HepG2 (cell line): ENCODE results near the gene ZBTB7B. TPM values are rescaled to one million over a fixed set of nuclear protein-coding genes. Genes with fewer than 3 reads are reported as not detected.

Experiments
- AGO2 ChIP-seq: fragments of 200-400 bp; formaldehyde crosslinking; optimal IDR thresholded peaks from 2 replicates; pipeline ENCODE3; 2017; ENCODE audit warnings: mild to moderate bottlenecking, low read depth, low read length, moderate library complexity
- FOXO1 ChIP-seq: sonication (generic); formaldehyde crosslinking; IDR thresholded peaks from 2 replicates; pipeline ENCODE4 v1.4.0; 2020; ENCODE audit warnings: missing genetic modification reagents
- NR2F6 ChIP-seq, 2 experiments: IDR thresholded peaks; 2 replicates each; pipeline ENCODE4 v1.6.1; 2016; ENCODE audit warnings: antibody characterized with exemption in 1 of 2, mild to moderate bottlenecking in 1 of 2
- RBM39 ChIP-seq: fragments of 200-400 bp; formaldehyde crosslinking; IDR thresholded peaks from one replicate; pipeline ENCODE4 v1.6.1; 2018; ENCODE audit warnings: antibody characterized with exemption, mild to moderate bottlenecking, low read depth, low read length; ENCODE audit not compliant: poor library complexity, severe bottlenecking
- SALL1 ChIP-seq: sonication (generic); formaldehyde crosslinking; IDR thresholded peaks from 2 replicates; pipeline ENCODE4 v1.8.0; 2022; ENCODE audit warnings: mild to moderate bottlenecking, missing genetic modification reagents
- SNAPC2 ChIP-seq: sonication (generic); formaldehyde crosslinking; IDR thresholded peaks from 2 replicates; pipeline ENCODE4 v1.8.1; 2022; ENCODE audit warnings: mild to moderate bottlenecking, missing genetic modification reagents
- ZFP41 ChIP-seq: sonication (generic); formaldehyde crosslinking; IDR thresholded peaks from 2 replicates; pipeline ENCODE4 v1.4.0; 2020; ENCODE audit warnings: mild to moderate bottlenecking, missing genetic modification reagents, borderline replicate concordance
- ZNF558 ChIP-seq: sonication (generic); formaldehyde crosslinking; IDR thresholded peaks from 2 replicates; pipeline ENCODE4 v1.9.0; 2022; ENCODE audit warnings: mild to moderate bottlenecking, missing genetic modification reagents, borderline replicate concordance
- polyA plus RNA-seq, 8 experiments: library from polyadenylated mRNA; depleted of rRNA in 3 of 8; stranded (reverse) in 7 of 8; unstranded in 1 of 8; fragments of >200 nt; fragmentation: Illumina TruSeq in 4 of 8; extraction: Trizol in 4 of 8; gene quantifications; 2 replicates each; pipeline versions ENCODE4 v1.2.1 to v1.2.3, GENCODE V29; 2011 to 2016; ENCODE audit warnings: low read depth in 4 of 8, missing spikeins in 1 of 8, mixed read lengths in 1 of 8; ENCODE audit not compliant: insufficient read depth in 1 of 8
- total RNA-seq, 5 experiments: library from RNA; depleted of rRNA; stranded (reverse); fragments of >200 nt; fragmentation: Illumina TruSeq; extraction: Trizol; gene quantifications; 2 replicates each; pipeline ENCODE4 v1.2.3, GENCODE V29; 2016; ENCODE audit warnings: low read depth in 1 of 5
- TF ChIP-seq, protein P1 (sequence below): sonication (generic); formaldehyde crosslinking; IDR thresholded peaks from 2 replicates; pipeline ENCODE4 v1.4.0; 2020; ENCODE audit warnings: missing genetic modification reagents
- TF ChIP-seq, protein P2 (sequence below): sonication (generic); formaldehyde crosslinking; IDR thresholded peaks from one replicate; pipeline ENCODE4 v1.5.1; 2020; ENCODE audit warnings: mild to moderate bottlenecking, missing genetic modification reagents; ENCODE audit errors: not compliant biosample characterization

The ZBTB7B gene
- total and polyA plus RNA-seq, 2 of the 13 experiments (the other 11 are each of a cell fraction or from before 2014, with no cell fraction given): 15.5 to 17.5 TPM

DNA sequence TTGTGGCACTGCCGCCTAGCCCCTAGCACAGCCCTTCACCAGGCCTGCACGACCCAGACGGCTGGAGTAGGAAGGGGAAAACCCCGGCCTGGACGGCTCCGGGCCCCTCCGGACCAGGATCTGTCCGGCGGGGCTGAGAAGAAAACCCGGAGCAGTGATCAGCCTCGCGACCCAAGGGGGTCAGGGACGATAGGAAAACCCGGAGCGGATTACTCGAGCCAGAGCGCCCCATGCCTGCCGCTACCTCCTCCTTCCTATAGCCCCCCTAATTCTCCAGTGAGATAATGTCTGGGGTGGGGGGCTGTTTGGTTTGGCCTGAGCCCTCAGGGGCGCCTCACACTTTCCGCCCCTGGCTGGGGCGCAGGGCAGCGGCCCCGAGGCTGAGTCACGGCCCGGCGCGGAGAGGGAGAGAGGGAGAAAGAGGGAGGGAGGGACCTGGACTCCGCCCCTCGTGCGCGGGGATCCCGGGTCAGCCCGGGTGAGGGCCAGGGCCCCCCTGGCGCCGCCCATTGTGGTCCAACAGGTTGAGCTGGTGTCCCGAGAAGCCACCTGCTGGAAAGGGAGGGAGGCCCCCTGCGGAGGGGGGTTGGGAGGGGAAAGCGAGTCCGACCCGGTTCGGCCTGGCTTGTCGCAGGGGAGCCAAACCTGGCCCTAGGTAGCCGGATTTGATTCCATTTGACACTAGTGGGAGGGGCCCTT lies 1.7 kb upstream of the ZBTB7B start (continued):
- 0 out of 2 replicates have a peak, but pooled peaks have one; percentile 68 for TF ChIP-seq ZNF558 (CRISPR knock-in tag)
- peak; percentile 96 for TF ChIP-seq AGO2
- peak; percentile 51; the same call in 1 of the 2 replicates for TF ChIP-seq FOXO1 (CRISPR knock-in tag)
- TF ChIP-seq, protein P1, sequence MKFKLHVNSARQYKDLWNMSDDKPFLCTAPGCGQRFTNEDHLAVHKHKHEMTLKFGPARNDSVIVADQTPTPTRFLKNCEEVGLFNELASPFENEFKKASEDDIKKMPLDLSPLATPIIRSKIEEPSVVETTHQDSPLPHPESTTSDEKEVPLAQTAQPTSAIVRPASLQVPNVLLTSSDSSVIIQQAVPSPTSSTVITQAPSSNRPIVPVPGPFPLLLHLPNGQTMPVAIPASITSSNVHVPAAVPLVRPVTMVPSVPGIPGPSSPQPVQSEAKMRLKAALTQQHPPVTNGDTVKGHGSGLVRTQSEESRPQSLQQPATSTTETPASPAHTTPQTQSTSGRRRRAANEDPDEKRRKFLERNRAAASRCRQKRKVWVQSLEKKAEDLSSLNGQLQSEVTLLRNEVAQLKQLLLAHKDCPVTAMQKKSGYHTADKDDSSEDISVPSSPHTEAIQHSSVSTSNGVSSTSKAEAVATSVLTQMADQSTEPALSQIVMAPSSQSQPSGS (CRISPR knock-in tag): peak; percentile 47
- TF ChIP-seq SALL1: peak; percentile 72
- TF ChIP-seq SNAPC2: 0 out of 2 replicates have a peak, but pooled peaks have one; percentile 60
- TF ChIP-seq ZFP41 (CRISPR knock-in tag): no peak
- TF ChIP-seq RBM39: peak; percentile 82
- TF ChIP-seq, protein P2, sequence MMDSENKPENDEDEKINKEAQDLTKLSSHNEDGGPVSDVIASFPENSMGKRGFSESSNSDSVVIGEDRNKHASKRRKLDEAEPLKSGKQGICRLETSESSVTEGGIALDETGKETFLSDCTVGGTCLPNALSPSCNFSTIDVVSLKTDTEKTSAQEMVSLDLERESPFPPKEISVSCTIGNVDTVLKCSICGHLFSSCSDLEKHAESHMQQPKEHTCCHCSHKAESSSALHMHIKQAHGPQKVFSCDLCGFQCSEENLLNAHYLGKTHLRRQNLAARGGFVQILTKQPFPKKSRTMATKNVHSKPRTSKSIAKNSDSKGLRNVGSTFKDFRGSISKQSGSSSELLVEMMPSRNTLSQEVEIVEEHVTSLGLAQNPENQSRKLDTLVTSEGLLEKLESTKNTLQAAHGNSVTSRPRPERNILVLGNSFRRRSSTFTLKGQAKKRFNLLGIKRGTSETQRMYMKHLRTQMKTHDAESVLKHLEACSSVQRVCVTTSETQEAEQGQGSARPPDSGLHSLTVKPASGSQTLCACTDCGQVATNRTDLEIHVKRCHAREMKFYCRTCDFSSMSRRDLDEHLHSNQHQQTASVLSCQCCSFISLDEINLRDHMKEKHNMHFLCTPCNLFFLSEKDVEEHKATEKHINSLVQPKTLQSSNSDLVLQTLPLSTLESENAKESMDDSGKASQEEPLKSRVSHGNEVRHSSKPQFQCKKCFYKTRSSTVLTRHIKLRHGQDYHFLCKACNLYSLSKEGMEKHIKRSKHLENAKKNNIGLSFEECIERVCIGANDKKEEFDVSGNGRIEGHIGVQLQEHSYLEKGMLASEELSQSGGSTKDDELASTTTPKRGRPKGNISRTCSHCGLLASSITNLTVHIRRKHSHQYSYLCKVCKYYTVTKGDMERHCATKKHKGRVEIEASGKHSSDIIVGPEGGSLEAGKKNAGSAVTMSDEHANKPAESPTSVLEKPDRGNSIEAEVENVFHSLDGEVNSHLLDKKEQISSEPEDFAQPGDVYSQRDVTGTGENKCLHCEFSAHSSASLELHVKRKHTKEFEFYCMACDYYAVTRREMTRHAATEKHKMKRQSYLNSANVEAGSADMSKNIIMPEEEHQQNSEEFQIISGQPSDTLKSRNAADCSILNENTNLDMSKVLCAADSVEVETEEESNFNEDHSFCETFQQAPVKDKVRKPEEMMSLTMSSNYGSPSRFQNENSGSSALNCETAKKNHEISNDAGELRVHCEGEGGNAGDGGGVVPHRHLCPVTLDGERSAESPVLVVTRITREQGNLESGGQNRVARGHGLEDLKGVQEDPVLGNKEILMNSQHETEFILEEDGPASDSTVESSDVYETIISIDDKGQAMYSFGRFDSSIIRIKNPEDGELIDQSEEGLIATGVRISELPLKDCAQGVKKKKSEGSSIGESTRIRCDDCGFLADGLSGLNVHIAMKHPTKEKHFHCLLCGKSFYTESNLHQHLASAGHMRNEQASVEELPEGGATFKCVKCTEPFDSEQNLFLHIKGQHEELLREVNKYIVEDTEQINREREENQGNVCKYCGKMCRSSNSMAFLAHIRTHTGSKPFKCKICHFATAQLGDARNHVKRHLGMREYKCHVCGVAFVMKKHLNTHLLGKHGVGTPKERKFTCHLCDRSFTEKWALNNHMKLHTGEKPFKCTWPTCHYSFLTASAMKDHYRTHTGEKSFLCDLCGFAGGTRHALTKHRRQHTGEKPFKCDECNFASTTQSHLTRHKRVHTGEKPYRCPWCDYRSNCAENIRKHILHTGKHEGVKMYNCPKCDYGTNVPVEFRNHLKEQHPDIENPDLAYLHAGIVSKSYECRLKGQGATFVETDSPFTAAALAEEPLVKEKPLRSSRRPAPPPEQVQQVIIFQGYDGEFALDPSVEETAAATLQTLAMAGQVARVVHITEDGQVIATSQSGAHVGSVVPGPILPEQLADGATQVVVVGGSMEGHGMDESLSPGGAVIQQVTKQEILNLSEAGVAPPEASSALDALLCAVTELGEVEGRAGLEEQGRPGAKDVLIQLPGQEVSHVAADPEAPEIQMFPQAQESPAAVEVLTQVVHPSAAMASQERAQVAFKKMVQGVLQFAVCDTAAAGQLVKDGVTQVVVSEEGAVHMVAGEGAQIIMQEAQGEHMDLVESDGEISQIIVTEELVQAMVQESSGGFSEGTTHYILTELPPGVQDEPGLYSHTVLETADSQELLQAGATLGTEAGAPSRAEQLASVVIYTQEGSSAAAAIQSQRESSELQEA (CRISPR knock-in tag): no peak
- TF ChIP-seq NR2F6 (IDR thresholded peaks at IDR 0.05): peak; percentile 50
- peak; percentile 77 for TF ChIP-seq NR2F6 (CRISPR knock-in tag; IDR thresholded peaks at IDR 0.05)
